K562 (cell line): ENCODE measurements around the gene CRYAB. TPM values are rescaled to one million over a fixed set of nuclear protein-coding genes. Genes with fewer than 3 reads are reported as not detected.
A peak's percentile ranks its signal among the peaks of the same experiment; 100 is the strongest.

Source experiments
- ATAC-seq: fragments of 200-7000 bp; cut with Tn5 transposase; 3 replicates; pipeline ENCODE4 v1.9.1; 2020; ENCODE audit warnings: moderate library complexity
- BruUV-seq: library from RNA; stranded (reverse); fragments of 400-500 nt; replicated peaks from 2 replicates; lab custom pipeline; 2021; lab: Mats Ljungman, UMichigan
- CTCF ChIA-PET: fragments of 300-600 bp; formaldehyde crosslinking; extraction: SDS; loops from one replicate; lab custom pipeline; 2021; ENCODE audit warnings: low intra/inter-chr PET ratio; lab: Yijun Ruan, JAX
- POLR2A ChIA-PET: fragments of 300-600, 350-650 bp; sonication (Branson Sonifier 250); formaldehyde crosslinking; extraction: SDS; loops from one replicate; lab custom pipeline; 2021; ENCODE audit warnings: antibody characterized with exemption, inconsistent platforms; lab: Yijun Ruan, JAX
- DNase-seq, 4 experiments: peaks; one replicate each; pipeline versions ENCODE4 v3.0.0 to v3.0.0-alpha.2; 2011 to 2018; ENCODE audit warnings: low spot score in 3 of 4, mixed read lengths in 3 of 4; ENCODE audit errors: extremely low read depth in 1 of 4
- FAIRE-seq: peaks from 2 replicates; lab custom pipeline; 2011; peaks lifted over from hg19 to GRCh38; lab: Jason Lieb, UNC
- H2AFZ ChIP-seq: 2 replicates; pipeline ENCODE4 v1.6.0; 2011; ENCODE audit warnings: low read depth, low read length, control low read depth, inconsistent platforms
- H3K27ac ChIP-seq: fragments of 200-600 bp; 3 replicates; pipeline ENCODE4 v1.8.0; 2011; ENCODE audit warnings: low read depth, mild to moderate bottlenecking, control low read depth, inconsistent platforms, low read length, moderate library complexity, mixed read lengths; ENCODE audit errors: extremely low read depth
- H3K27me3 ChIP-seq, 2 experiments: fragments of 300-600 bp in 1 of 2; 2 replicates in 1 of 2; 3 replicates in 1 of 2; pipeline versions ENCODE4 v1.6.0 to v1.8.0; 2011; ENCODE audit warnings: inconsistent platforms in 2 of 2, low read length in 2 of 2, mild to moderate bottlenecking in 1 of 2, mixed read lengths in 1 of 2, moderate library complexity in 1 of 2; ENCODE audit not compliant: control insufficient read depth in 2 of 2, insufficient read depth in 2 of 2
- H3K36me3 ChIP-seq: fragments of 300-600 bp; 3 replicates; pipeline ENCODE4 v1.8.0; 2011; ENCODE audit warnings: mild to moderate bottlenecking, low read length, inconsistent platforms; ENCODE audit not compliant: control insufficient read depth, insufficient read depth
- H3K4me1 ChIP-seq, 2 experiments: fragments of 200-600 bp in 1 of 2; replicated peaks in 1 of 2; 2 replicates in 1 of 2; 3 replicates in 1 of 2; pipeline versions ENCODE4 v1.5.1 to v1.8.0; 2011; ENCODE audit warnings: inconsistent platforms in 2 of 2, low read length in 2 of 2, mild to moderate bottlenecking in 1 of 2, mixed read lengths in 1 of 2, moderate library complexity in 1 of 2; ENCODE audit not compliant: control insufficient read depth in 2 of 2, insufficient read depth in 2 of 2
- H3K4me2 ChIP-seq: 2 replicates; pipeline ENCODE4 v1.6.1; 2011; ENCODE audit warnings: low read length, control low read depth, inconsistent platforms, mixed read lengths; ENCODE audit not compliant: insufficient read depth
- H3K4me3 ChIP-seq: fragments of 200-600 bp; sonication (generic), shearing (Covaris generic); 2 replicates; pipeline ENCODE4 v1.5.1; 2016; ENCODE audit warnings: control low read depth, inconsistent platforms
- H3K79me2 ChIP-seq: fragments of 200-600 bp; 3 replicates; pipeline ENCODE4 v1.8.0; 2011; ENCODE audit warnings: low read length, inconsistent platforms; ENCODE audit not compliant: control insufficient read depth, insufficient read depth
- H3K9ac ChIP-seq, 2 experiments: 2 replicates each; pipeline versions ENCODE4 v1.6.0 to v1.6.1; 2011; ENCODE audit warnings: low read depth in 2 of 2, low read length in 2 of 2, control low read depth in 1 of 2, inconsistent platforms in 1 of 2, mild to moderate bottlenecking in 1 of 2, mixed read lengths in 1 of 2; ENCODE audit not compliant: insufficient read depth in 1 of 2
- H3K9me1 ChIP-seq: one replicate; pipeline ENCODE4 v1.6.0; 2011; ENCODE audit warnings: inconsistent platforms, mild to moderate bottlenecking, low read length, moderate library complexity; ENCODE audit not compliant: control insufficient read depth, insufficient read depth
- H3K9me3 ChIP-seq: replicated peaks from 2 replicates; pipeline ENCODE4 v1.5.1; 2011; ENCODE audit warnings: low read depth, low read length, inconsistent platforms; ENCODE audit not compliant: control insufficient read depth, insufficient read depth
- H4K20me1 ChIP-seq: replicated peaks from 2 replicates; pipeline ENCODE4 v1.6.1; 2011; ENCODE audit warnings: low read length, inconsistent platforms, mixed read lengths; ENCODE audit not compliant: control insufficient read depth, insufficient read depth
- CXXC5 ChIP-seq: fragments of 250-450 bp; sonication (Bioruptor Pico); IDR thresholded peaks from 2 replicates; pipeline ENCODE4 v1.8.0; 2022; ENCODE audit warnings: inconsistent platforms, mild to moderate bottlenecking, moderate library complexity
- HIVEP1 ChIP-seq: fragments of 250-450 bp; sonication (Bioruptor Pico); IDR thresholded peaks from 2 replicates; pipeline ENCODE4 v1.4.0; 2020; ENCODE audit warnings: mild to moderate bottlenecking
- JUNB ChIP-seq: fragments of 450-650 bp; formaldehyde crosslinking; conservative IDR thresholded peaks from 2 replicates; pipeline ENCODE4 v1.4.0; 2020; ENCODE audit warnings: mild to moderate bottlenecking
- MED1 ChIP-seq: sonication (generic); formaldehyde crosslinking; IDR thresholded peaks from 2 replicates; pipeline ENCODE4 v1.8.1; 2023; ENCODE audit warnings: missing genetic modification reagents, borderline replicate concordance
- NR2C2 ChIP-seq, 2 experiments: fragments of 200-800 bp in 1 of 2; sonication (Bioruptor generic) in 1 of 2; sonication (generic) in 1 of 2; formaldehyde crosslinking in 1 of 2; IDR thresholded peaks; 2 replicates each; pipeline versions ENCODE4 v1.6.1 to v1.8.0; 2016 to 2022; ENCODE audit warnings: mild to moderate bottlenecking in 1 of 2, missing compliant biosample characterization in 1 of 2, missing genetic modification characterization in 1 of 2, missing genetic modification reagents in 1 of 2
- PHTF2 ChIP-seq: fragments of 250-450 bp; sonication (Bioruptor Pico); IDR thresholded peaks from 2 replicates; pipeline ENCODE4 v1.5.0; 2021; ENCODE audit warnings: mild to moderate bottlenecking
- PML ChIP-seq: IDR thresholded peaks from 2 replicates; pipeline ENCODE4 v1.6.1; 2012; ENCODE audit warnings: low read length, inconsistent platforms
- POLR2A ChIP-seq: fragments of 450-650 bp; conservative IDR thresholded peaks from 2 replicates; pipeline ENCODE4 v1.6.1; 2016
- RAD51 ChIP-seq: fragments of 450-650 bp; IDR thresholded peaks from 2 replicates; pipeline ENCODE4 v1.7.1; 2016; ENCODE audit warnings: low read depth, mild to moderate bottlenecking, borderline replicate concordance
- RBBP5 ChIP-seq: fragments of 200-600 bp; sonication (generic); IDR thresholded peaks from 2 replicates; pipeline ENCODE4 v1.6.1; 2012; ENCODE audit warnings: borderline replicate concordance, mild to moderate bottlenecking, low read length, control low read depth, inconsistent platforms; ENCODE audit not compliant: insufficient read depth, poor library complexity, severe bottlenecking
- SIX5 ChIP-seq, 2 experiments: IDR thresholded peaks; 2 replicates each; pipeline ENCODE4 v1.6.1; 2011; ENCODE audit warnings: low read length in 2 of 2, borderline replicate concordance in 1 of 2, low read depth in 1 of 2, mild to moderate bottlenecking in 1 of 2, moderate library complexity in 1 of 2; ENCODE audit not compliant: insufficient read depth in 1 of 2
- ZNF263 ChIP-seq: sonication (generic); formaldehyde crosslinking; IDR thresholded peaks from 2 replicates; pipeline ENCODE4 v1.8.0; 2022; ENCODE audit warnings: mild to moderate bottlenecking, missing genetic modification reagents, borderline replicate concordance
- ZNF764 ChIP-seq: fragments of 250-450 bp; sonication (Bioruptor Pico); IDR thresholded peaks from 2 replicates; pipeline ENCODE4 v1.4.0; 2020; ENCODE audit warnings: low read depth, mild to moderate bottlenecking, moderate library complexity
- ZSCAN32 ChIP-seq: fragments of 450-650 bp; formaldehyde crosslinking; IDR thresholded peaks from 2 replicates; pipeline ENCODE4 v1.4.0; 2020; ENCODE audit warnings: mild to moderate bottlenecking, moderate library complexity
- whole genome bisulfite sequencing: fragments of 100-300 bp; shearing (Covaris generic); methylation state at CpG from one replicate; pipeline ENCODE4 v1.1.6; 2016; ENCODE audit warnings: low coverage, mixed read lengths; ENCODE audit not compliant: insufficient coverage; ENCODE audit errors: missing lambda C conversion rate; 5-methylcytosine and 5-hydroxymethylcytosine counted together
- in situ Hi-C: fragments of 300-500 bp; cut with MboI; formaldehyde crosslinking; loops from 4 replicates; pipeline ENCODE4 v1.15.0; 2018; ENCODE audit warnings: inconsistent platforms, mixed read lengths
- intact Hi-C: fragments of 100-400 bp; cut with micrococcal nuclease; formaldehyde crosslinking; loops from 2 replicates; pipeline ENCODE4 v1.14.2; 2022
- polyA plus RNA-seq, 8 experiments: library from polyadenylated mRNA; depleted of rRNA in 4 of 8; stranded (reverse) in 5 of 8; unstranded in 3 of 8; fragments of >200 nt; fragmentation: Nextera tagmentation in 2 of 8; fragmentation: Illumina TruSeq in 1 of 8; extraction: Ambion mirVana in 2 of 8; extraction: Trizol in 1 of 8; gene quantifications; 2 replicates each; pipeline versions ENCODE4 v1.2.1 to v1.2.3, GENCODE V29; 2011 to 2014; ENCODE audit warnings: inconsistent platforms in 1 of 8, missing spikeins in 1 of 8
- total RNA-seq, 7 experiments: library from RNA; depleted of rRNA in 6 of 7; stranded (reverse); fragments of >200 nt in 6 of 7; fragmentation: Illumina TruSeq in 2 of 7; extraction: Trizol in 2 of 7; gene quantifications; 2 replicates each; pipeline versions ENCODE4 v1.2.1 to v1.2.3, GENCODE V29; 2011 to 2021; ENCODE audit warnings: low replicate concordance in 1 of 7
- TF ChIP-seq, protein P1 (sequence below): sonication (generic); formaldehyde crosslinking; IDR thresholded peaks from 2 replicates; pipeline ENCODE4 v1.8.0; 2023; ENCODE audit warnings: mild to moderate bottlenecking, missing genetic modification reagents
- TF ChIP-seq, protein P2 (sequence below): sonication (generic); formaldehyde crosslinking; IDR thresholded peaks from 2 replicates; pipeline ENCODE4 v1.9.0; 2022; ENCODE audit warnings: mild to moderate bottlenecking, missing genetic modification reagents
- TF ChIP-seq, protein P3 (sequence below): sonication (generic); formaldehyde crosslinking; IDR thresholded peaks from 2 replicates; pipeline ENCODE4 v1.8.0; 2022; ENCODE audit warnings: missing genetic modification reagents, mild to moderate bottlenecking, borderline replicate concordance

Gene CRYAB
- total and polyA plus RNA-seq, 9 of the 15 experiments (the other 6 are each of a cell fraction or from before 2014, with no cell fraction given) = 0.83 to 7.5 (median 3.6) TPM

DNA sequence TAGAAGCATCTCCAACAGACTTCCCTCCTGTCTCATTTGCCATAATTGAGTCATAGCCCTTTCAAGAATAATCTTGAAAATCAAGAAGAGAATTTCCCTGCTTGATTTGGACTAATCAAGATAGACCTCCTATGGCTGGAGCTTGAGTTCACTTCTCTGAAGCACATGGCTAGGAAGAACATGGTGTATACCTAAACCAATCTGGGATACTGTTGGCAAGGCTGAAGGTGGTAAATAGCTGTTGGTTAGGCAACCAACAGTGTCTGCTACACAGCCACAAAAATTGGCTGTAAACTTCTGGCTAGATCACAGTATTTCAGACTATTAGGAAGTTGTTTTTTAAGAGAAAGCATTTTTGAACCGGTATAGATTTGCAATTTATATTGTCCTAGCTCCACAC, 4.9 kb downstream of the CRYAB start:
- H3K9me1 ChIP-seq = no peaks in the 10 kb centered on the region
- no peaks in the 10 kb centered on the region for H3K36me3 ChIP-seq
- no peak overlapping the region for H3K4me2 ChIP-seq
- H2AFZ ChIP-seq = peak overlapping the region; percentile 69; the same call in 1 of the 2 replicates
- DNase-seq = no peak
- no peaks in the 10 kb centered on the region for H4K20me1 ChIP-seq
- no peak overlapping the region for H3K4me3 ChIP-seq
- no peak for ATAC-seq
- peaks cover 17 to 28% of the 10 kb centered on the region in 2 experiments; a peak in 4 of 5 replicates for H3K4me1 ChIP-seq
- FAIRE-seq = no peak
- H3K27ac ChIP-seq = no peak overlapping the region
- H3K27me3 ChIP-seq = no peaks in the 10 kb centered on the region
- peaks cover 5% of the 10 kb centered on the region; the same call in 1 of the 2 replicates for H3K9me3 ChIP-seq
- no TSS peak for BruUV-seq
- H3K79me2 ChIP-seq = no peaks in the 10 kb centered on the region
- no peak overlapping the region for H3K9ac ChIP-seq
- ChIA-PET CTCF (no interaction called here), POLR2A (interaction anchor here (1.0 kb wide), 1 partner anchor 18 kb away, joined by 3 read pairs; no protein-coding TSS in a partner anchor)
- 44% methylated on average over 1 of the region's 1 CpG for WGBS
- intact Hi-C loops (no loop called here), in situ Hi-C loops (no loop called here)
- TF ChIP-seq, protein P1, sequence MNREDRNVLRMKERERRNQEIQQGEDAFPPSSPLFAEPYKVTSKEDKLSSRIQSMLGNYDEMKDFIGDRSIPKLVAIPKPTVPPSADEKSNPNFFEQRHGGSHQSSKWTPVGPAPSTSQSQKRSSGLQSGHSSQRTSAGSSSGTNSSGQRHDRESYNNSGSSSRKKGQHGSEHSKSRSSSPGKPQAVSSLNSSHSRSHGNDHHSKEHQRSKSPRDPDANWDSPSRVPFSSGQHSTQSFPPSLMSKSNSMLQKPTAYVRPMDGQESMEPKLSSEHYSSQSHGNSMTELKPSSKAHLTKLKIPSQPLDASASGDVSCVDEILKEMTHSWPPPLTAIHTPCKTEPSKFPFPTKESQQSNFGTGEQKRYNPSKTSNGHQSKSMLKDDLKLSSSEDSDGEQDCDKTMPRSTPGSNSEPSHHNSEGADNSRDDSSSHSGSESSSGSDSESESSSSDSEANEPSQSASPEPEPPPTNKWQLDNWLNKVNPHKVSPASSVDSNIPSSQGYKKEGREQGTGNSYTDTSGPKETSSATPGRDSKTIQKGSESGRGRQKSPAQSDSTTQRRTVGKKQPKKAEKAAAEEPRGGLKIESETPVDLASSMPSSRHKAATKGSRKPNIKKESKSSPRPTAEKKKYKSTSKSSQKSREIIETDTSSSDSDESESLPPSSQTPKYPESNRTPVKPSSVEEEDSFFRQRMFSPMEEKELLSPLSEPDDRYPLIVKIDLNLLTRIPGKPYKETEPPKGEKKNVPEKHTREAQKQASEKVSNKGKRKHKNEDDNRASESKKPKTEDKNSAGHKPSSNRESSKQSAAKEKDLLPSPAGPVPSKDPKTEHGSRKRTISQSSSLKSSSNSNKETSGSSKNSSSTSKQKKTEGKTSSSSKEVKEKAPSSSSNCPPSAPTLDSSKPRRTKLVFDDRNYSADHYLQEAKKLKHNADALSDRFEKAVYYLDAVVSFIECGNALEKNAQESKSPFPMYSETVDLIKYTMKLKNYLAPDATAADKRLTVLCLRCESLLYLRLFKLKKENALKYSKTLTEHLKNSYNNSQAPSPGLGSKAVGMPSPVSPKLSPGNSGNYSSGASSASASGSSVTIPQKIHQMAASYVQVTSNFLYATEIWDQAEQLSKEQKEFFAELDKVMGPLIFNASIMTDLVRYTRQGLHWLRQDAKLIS (CRISPR knock-in tag) = no peak
- TF ChIP-seq ZNF263 (CRISPR knock-in tag) = no peak
- TF ChIP-seq ZSCAN32 (CRISPR knock-in tag) = no peak
- TF ChIP-seq MED1 (CRISPR knock-in tag) = no peak
- TF ChIP-seq JUNB (CRISPR knock-in tag) = no peak
- TF ChIP-seq NR2C2 (CRISPR knock-in tag; IDR thresholded peaks at IDR 0.05) = no peak
- TF ChIP-seq NR2C2 (tag; IDR thresholded peaks at IDR 0.05) = no peak
- TF ChIP-seq, protein P2, sequence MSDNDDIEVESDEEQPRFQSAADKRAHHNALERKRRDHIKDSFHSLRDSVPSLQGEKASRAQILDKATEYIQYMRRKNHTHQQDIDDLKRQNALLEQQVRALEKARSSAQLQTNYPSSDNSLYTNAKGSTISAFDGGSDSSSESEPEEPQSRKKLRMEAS (CRISPR knock-in tag) = no peak
- TF ChIP-seq HIVEP1 (CRISPR knock-in tag) = no peak
- TF ChIP-seq PML = no peak
- TF ChIP-seq RBBP5 = no peak
- TF ChIP-seq CXXC5 (CRISPR knock-in tag) = no peak
- TF ChIP-seq, protein P3, sequence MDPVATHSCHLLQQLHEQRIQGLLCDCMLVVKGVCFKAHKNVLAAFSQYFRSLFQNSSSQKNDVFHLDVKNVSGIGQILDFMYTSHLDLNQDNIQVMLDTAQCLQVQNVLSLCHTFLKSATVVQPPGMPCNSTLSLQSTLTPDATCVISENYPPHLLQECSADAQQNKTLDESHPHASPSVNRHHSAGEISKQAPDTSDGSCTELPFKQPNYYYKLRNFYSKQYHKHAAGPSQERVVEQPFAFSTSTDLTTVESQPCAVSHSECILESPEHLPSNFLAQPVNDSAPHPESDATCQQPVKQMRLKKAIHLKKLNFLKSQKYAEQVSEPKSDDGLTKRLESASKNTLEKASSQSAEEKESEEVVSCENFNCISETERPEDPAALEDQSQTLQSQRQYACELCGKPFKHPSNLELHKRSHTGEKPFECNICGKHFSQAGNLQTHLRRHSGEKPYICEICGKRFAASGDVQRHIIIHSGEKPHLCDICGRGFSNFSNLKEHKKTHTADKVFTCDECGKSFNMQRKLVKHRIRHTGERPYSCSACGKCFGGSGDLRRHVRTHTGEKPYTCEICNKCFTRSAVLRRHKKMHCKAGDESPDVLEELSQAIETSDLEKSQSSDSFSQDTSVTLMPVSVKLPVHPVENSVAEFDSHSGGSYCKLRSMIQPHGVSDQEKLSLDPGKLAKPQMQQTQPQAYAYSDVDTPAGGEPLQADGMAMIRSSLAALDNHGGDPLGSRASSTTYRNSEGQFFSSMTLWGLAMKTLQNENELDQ (CRISPR knock-in tag) = no peak
- TF ChIP-seq ZNF764 (CRISPR knock-in tag) = no peak
- no peak for TF ChIP-seq POLR2A
- TF ChIP-seq PHTF2 = no peak
- TF ChIP-seq RAD51 = no peak
- TF ChIP-seq SIX5 (IDR thresholded peaks at IDR 0.05; ENCODE audit: borderline replicate concordance in 1 of 2, insufficient read depth in 1 of 2, low read depth in 1 of 2, low read length in 2 of 2) = no peak
